HEK293 (cell line): ENCODE measurements around the gene ENO2.
A peak's percentile ranks its signal among the peaks of the same experiment; 100 is the strongest.

Experiments
- EGR2 ChIP-seq: fragments of 450-650 bp; formaldehyde crosslinking; IDR thresholded peaks from 2 replicates; pipeline ENCODE4 v1.5.1; 2016; ENCODE audit warnings: low read depth, missing biosample characterization, missing genetic modification characterization
- GLI2 ChIP-seq: fragments of 450-650 bp; formaldehyde crosslinking; IDR thresholded peaks from 2 replicates; pipeline ENCODE4; 2017; ENCODE audit warnings: missing biosample characterization, missing genetic modification characterization, low read depth, borderline replicate concordance
- GLIS1 ChIP-seq: fragments of 450-650 bp; formaldehyde crosslinking; IDR thresholded peaks from 2 replicates; pipeline ENCODE4 v1.5.1; 2016; ENCODE audit warnings: missing biosample characterization, missing genetic modification characterization
- GLIS2 ChIP-seq: fragments of 450-650 bp; formaldehyde crosslinking; IDR thresholded peaks from 2 replicates; pipeline ENCODE4 v1.5.1; 2016; ENCODE audit warnings: missing biosample characterization, missing genetic modification characterization
- HIC1 ChIP-seq: fragments of 450-650 bp; formaldehyde crosslinking; IDR thresholded peaks from 2 replicates; pipeline ENCODE4 v1.5.1; 2016; ENCODE audit warnings: missing biosample characterization, missing genetic modification characterization
- KLF17 ChIP-seq: fragments of 450-650 bp; formaldehyde crosslinking; IDR thresholded peaks from 2 replicates; pipeline ENCODE4 v1.5.1; 2016; ENCODE audit warnings: missing biosample characterization, missing genetic modification characterization
- PATZ1 ChIP-seq: fragments of 450-650 bp; formaldehyde crosslinking; IDR thresholded peaks from 2 replicates; pipeline ENCODE4 v1.5.1; 2016; ENCODE audit warnings: missing biosample characterization, missing genetic modification characterization
- SP7 ChIP-seq: fragments of 450-650 bp; formaldehyde crosslinking; IDR thresholded peaks from 2 replicates; pipeline ENCODE4 v1.5.1; 2016; ENCODE audit warnings: missing biosample characterization, missing genetic modification characterization
- ZBTB44 ChIP-seq: fragments of 450-650 bp; IDR thresholded peaks from 2 replicates; pipeline ENCODE4 v1.5.1; 2018; ENCODE audit warnings: missing biosample characterization, mild to moderate bottlenecking, missing genetic modification characterization
- ZEB2 ChIP-seq: fragments of 450-650 bp; formaldehyde crosslinking; IDR thresholded peaks from 2 replicates; pipeline ENCODE4 v1.5.1; 2016; ENCODE audit warnings: missing biosample characterization, missing genetic modification characterization
- ZNF133 ChIP-seq: fragments of 450-650 bp; formaldehyde crosslinking; IDR thresholded peaks from 2 replicates; pipeline ENCODE4 v1.5.1; 2016; ENCODE audit warnings: missing biosample characterization, missing genetic modification characterization
- ZNF2 ChIP-seq: fragments of 450-650 bp; formaldehyde crosslinking; IDR thresholded peaks from 2 replicates; pipeline ENCODE4 v1.5.1; 2016; ENCODE audit warnings: missing biosample characterization, missing genetic modification characterization
- ZNF248 ChIP-seq: fragments of 450-650 bp; formaldehyde crosslinking; IDR thresholded peaks from 2 replicates; pipeline ENCODE4 v1.5.1; 2017; ENCODE audit warnings: missing biosample characterization, missing genetic modification characterization
- ZNF280D ChIP-seq: fragments of 450-650 bp; formaldehyde crosslinking; IDR thresholded peaks from 2 replicates; pipeline ENCODE4 v1.5.1; 2016; ENCODE audit warnings: missing biosample characterization, missing genetic modification characterization
- ZNF341 ChIP-seq: fragments of 450-650 bp; formaldehyde crosslinking; IDR thresholded peaks from 2 replicates; pipeline ENCODE4; 2016; ENCODE audit warnings: low read depth, missing biosample characterization, missing genetic modification characterization
- ZNF394 ChIP-seq: fragments of 450-650 bp; formaldehyde crosslinking; IDR thresholded peaks from 2 replicates; pipeline ENCODE4 v1.5.1; 2016; ENCODE audit warnings: missing biosample characterization, missing genetic modification characterization, mild to moderate bottlenecking, moderate library complexity, borderline replicate concordance
- ZNF501 ChIP-seq: fragments of 450-650 bp; formaldehyde crosslinking; IDR thresholded peaks from 2 replicates; pipeline ENCODE4 v1.5.1; 2016; ENCODE audit warnings: missing biosample characterization, missing genetic modification characterization
- ZNF521 ChIP-seq: fragments of 450-650 bp; formaldehyde crosslinking; IDR thresholded peaks from 2 replicates; pipeline ENCODE4 v1.5.1; 2017; ENCODE audit warnings: missing biosample characterization, mild to moderate bottlenecking, missing genetic modification characterization
- ZNF560 ChIP-seq: fragments of 450-650 bp; formaldehyde crosslinking; IDR thresholded peaks from 2 replicates; pipeline ENCODE4 v1.5.1; 2017; ENCODE audit warnings: missing biosample characterization, missing genetic modification characterization, borderline replicate concordance
- ZNF596 ChIP-seq: fragments of 450-650 bp; IDR thresholded peaks from 2 replicates; pipeline ENCODE4 v1.5.0; 2018; ENCODE audit warnings: missing biosample characterization, mild to moderate bottlenecking, missing genetic modification characterization, moderate library complexity
- ZNF660 ChIP-seq: fragments of 450-650 bp; IDR thresholded peaks from 2 replicates; pipeline ENCODE4 v1.5.1; 2018; ENCODE audit warnings: missing biosample characterization, mild to moderate bottlenecking, missing genetic modification characterization
- ZNF837 ChIP-seq: fragments of 450-650 bp; formaldehyde crosslinking; IDR thresholded peaks from 2 replicates; pipeline ENCODE4 v1.5.1; 2016; ENCODE audit warnings: missing biosample characterization, missing genetic modification characterization
- ZSCAN30 ChIP-seq: fragments of 450-650 bp; IDR thresholded peaks from 2 replicates; pipeline ENCODE4 v1.5.1; 2018; ENCODE audit warnings: missing biosample characterization, mild to moderate bottlenecking, missing genetic modification characterization, moderate library complexity
- ZXDB ChIP-seq: fragments of 450-650 bp; formaldehyde crosslinking; IDR thresholded peaks from 2 replicates; pipeline ENCODE4 v1.5.1; 2016; ENCODE audit warnings: missing biosample characterization, missing genetic modification characterization
- TF ChIP-seq, protein P1 (sequence below): fragments of 450-650 bp; formaldehyde crosslinking; IDR thresholded peaks from 2 replicates; pipeline ENCODE4 v1.5.1; 2017; ENCODE audit warnings: missing biosample characterization, missing genetic modification characterization
- TF ChIP-seq, protein P2 (sequence below): fragments of 450-650 bp; formaldehyde crosslinking; IDR thresholded peaks from 2 replicates; pipeline ENCODE4 v1.5.1; 2016; ENCODE audit warnings: missing biosample characterization, missing genetic modification characterization

The ENO2 gene

GRCh38 chr12:6890789-6891645, 23.4 kb upstream of the ENO2 start (continued):
- TF ChIP-seq, protein P1, sequence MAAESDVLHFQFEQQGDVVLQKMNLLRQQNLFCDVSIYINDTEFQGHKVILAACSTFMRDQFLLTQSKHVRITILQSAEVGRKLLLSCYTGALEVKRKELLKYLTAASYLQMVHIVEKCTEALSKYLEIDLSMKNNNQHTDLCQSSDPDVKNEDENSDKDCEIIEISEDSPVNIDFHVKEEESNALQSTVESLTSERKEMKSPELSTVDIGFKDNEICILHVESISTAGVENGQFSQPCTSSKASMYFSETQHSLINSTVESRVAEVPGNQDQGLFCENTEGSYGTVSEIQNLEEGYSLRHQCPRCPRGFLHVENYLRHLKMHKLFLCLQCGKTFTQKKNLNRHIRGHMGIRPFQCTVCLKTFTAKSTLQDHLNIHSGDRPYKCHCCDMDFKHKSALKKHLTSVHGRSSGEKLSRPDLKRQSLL (tag by site-specific recombination), result peak; percentile 70
- peak; percentile 62; the same call in 1 of the 2 replicates for TF ChIP-seq GLIS1 (tag by site-specific recombination)
- no peak for TF ChIP-seq ZNF596 (tag by site-specific recombination)
- peak; percentile 62 for TF ChIP-seq ZNF341 (tag by site-specific recombination)
- peak; percentile 70; the same call in 1 of the 2 replicates for TF ChIP-seq ZBTB44 (tag by site-specific recombination)
- peak; percentile 91 for TF ChIP-seq HIC1
- peak; percentile 71 for TF ChIP-seq KLF17
- no peak for TF ChIP-seq ZNF560 (tag by site-specific recombination)
- peak; percentile 38; the same call in 1 of the 2 replicates for TF ChIP-seq ZXDB (tag by site-specific recombination)
- peak; percentile 76 for TF ChIP-seq PATZ1
- TF ChIP-seq, protein P2, sequence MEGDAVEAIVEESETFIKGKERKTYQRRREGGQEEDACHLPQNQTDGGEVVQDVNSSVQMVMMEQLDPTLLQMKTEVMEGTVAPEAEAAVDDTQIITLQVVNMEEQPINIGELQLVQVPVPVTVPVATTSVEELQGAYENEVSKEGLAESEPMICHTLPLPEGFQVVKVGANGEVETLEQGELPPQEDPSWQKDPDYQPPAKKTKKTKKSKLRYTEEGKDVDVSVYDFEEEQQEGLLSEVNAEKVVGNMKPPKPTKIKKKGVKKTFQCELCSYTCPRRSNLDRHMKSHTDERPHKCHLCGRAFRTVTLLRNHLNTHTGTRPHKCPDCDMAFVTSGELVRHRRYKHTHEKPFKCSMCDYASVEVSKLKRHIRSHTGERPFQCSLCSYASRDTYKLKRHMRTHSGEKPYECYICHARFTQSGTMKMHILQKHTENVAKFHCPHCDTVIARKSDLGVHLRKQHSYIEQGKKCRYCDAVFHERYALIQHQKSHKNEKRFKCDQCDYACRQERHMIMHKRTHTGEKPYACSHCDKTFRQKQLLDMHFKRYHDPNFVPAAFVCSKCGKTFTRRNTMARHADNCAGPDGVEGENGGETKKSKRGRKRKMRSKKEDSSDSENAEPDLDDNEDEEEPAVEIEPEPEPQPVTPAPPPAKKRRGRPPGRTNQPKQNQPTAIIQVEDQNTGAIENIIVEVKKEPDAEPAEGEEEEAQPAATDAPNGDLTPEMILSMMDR (tag by site-specific recombination), result peak; percentile 86
- peak; percentile 92 for TF ChIP-seq ZSCAN30 (tag by site-specific recombination)
- peak; percentile 48; the same call in 1 of the 2 replicates for TF ChIP-seq ZNF501 (tag by site-specific recombination)
- TF ChIP-seq ZNF394 (tag by site-specific recombination), result peak; percentile 11
- no peak for TF ChIP-seq ZNF837 (tag by site-specific recombination)
- peak; percentile 92 for TF ChIP-seq ZNF660 (tag by site-specific recombination)
- TF ChIP-seq ZEB2 (tag by site-specific recombination), result peak; percentile 92
- no peak for TF ChIP-seq ZNF2 (tag by site-specific recombination)
- no peak for TF ChIP-seq ZNF521
- peak; percentile 84 for TF ChIP-seq SP7 (tag by site-specific recombination)
- TF ChIP-seq EGR2 (tag by site-specific recombination), result peak; percentile 91
- TF ChIP-seq ZNF133, result no peak
- TF ChIP-seq ZNF248 (tag by site-specific recombination), result no peak
- TF ChIP-seq GLIS2 (tag by site-specific recombination), result peak; percentile 24; the same call in 1 of the 2 replicates
- TF ChIP-seq ZNF280D, result 0 out of 2 replicates have a peak, but pooled peaks have one; percentile 58
- TF ChIP-seq GLI2, result no peak
